Liver (tissue), 9 donors: ENCODE data around the gene MEN1. TPM values are rescaled to one million over a fixed set of nuclear protein-coding genes. Genes with fewer than 3 reads are reported as not detected.

ENCODE experiments used
- DNase-seq: peaks from one replicate; pipeline ENCODE4 v3.0.0-alpha.2; 2017; ENCODE audit warnings: low spot score
- H3K27ac ChIP-seq, 2 donors: one replicate each; pipeline ENCODE4 v1.7.0; 2013; ENCODE audit warnings: inconsistent platforms in 2 of 2, low read length in 2 of 2, control low read depth in 1 of 2, low read depth in 1 of 2, mild to moderate bottlenecking in 1 of 2
- H3K27me3 ChIP-seq, 4 donors: one replicate each; pipeline versions ENCODE4 v1.6.1 to v1.7.0; 2013; ENCODE audit warnings: low read length in 3 of 4, inconsistent platforms in 1 of 4, mild to moderate bottlenecking in 1 of 4, moderate library complexity in 1 of 4; ENCODE audit not compliant: control insufficient read depth in 4 of 4, insufficient read depth in 4 of 4
- H3K36me3 ChIP-seq, 4 donors: one replicate each; pipeline versions ENCODE4 v1.6.1 to v1.7.0; 2013; ENCODE audit warnings: low read length in 3 of 4, mild to moderate bottlenecking in 3 of 4, low read depth in 1 of 4, moderate library complexity in 1 of 4; ENCODE audit not compliant: control insufficient read depth in 4 of 4, insufficient read depth in 3 of 4
- H3K4me1 ChIP-seq, 4 donors: one replicate each; pipeline versions ENCODE4 v1.6.1 to v1.7.0; 2013; ENCODE audit warnings: low read length in 3 of 4, mild to moderate bottlenecking in 3 of 4, moderate library complexity in 1 of 4; ENCODE audit not compliant: control insufficient read depth in 4 of 4, insufficient read depth in 4 of 4
- H3K4me3 ChIP-seq, 3 donors: one replicate each; pipeline versions ENCODE4 v1.6.1 to v1.7.0; 2013; ENCODE audit warnings: low read length in 3 of 3, control low read depth in 1 of 3, low read depth in 1 of 3, mild to moderate bottlenecking in 1 of 3
- H3K9ac ChIP-seq, 2 donors: one replicate each; pipeline ENCODE4 v1.7.0; 2013; ENCODE audit warnings: low read length in 2 of 2, mild to moderate bottlenecking in 2 of 2, moderate library complexity in 2 of 2, control low read depth in 1 of 2, low read depth in 1 of 2
- H3K9me3 ChIP-seq, 4 donors: one replicate each; pipeline versions ENCODE4 v1.6.1 to v1.7.0; 2013; ENCODE audit warnings: low read length in 3 of 4; ENCODE audit not compliant: control insufficient read depth in 4 of 4
- ATF3 ChIP-seq: IDR thresholded peaks from 2 replicates; pipeline ENCODE4 v1.6.1; 2016; ENCODE audit warnings: antibody characterized with exemption
- CTCF ChIP-seq: fragments of 150-350 bp; IDR thresholded peaks from 2 replicates; pipeline ENCODE4 v1.5.1; 2017; ENCODE audit warnings: improper control_type of control experiment, low read depth, low read length; ENCODE audit not compliant: missing input control
- EGR1 ChIP-seq, 2 donors: IDR thresholded peaks; 2 replicates each; pipeline ENCODE4 v1.6.1; 2016 to 2018; ENCODE audit warnings: antibody characterized with exemption in 2 of 2, low read depth in 2 of 2
- FOXA1 ChIP-seq: IDR thresholded peaks from 2 replicates; pipeline ENCODE4 v1.6.1; 2016; ENCODE audit warnings: antibody characterized with exemption
- FOXA2 ChIP-seq: IDR thresholded peaks from 2 replicates; pipeline ENCODE4 v1.6.1; 2016; ENCODE audit warnings: antibody characterized with exemption
- GABPA ChIP-seq, 2 donors: IDR thresholded peaks in 1 of 2; conservative IDR thresholded peaks in 1 of 2; 2 replicates each; pipeline ENCODE4 v1.6.1; 2016; ENCODE audit warnings: antibody characterized with exemption in 2 of 2, mild to moderate bottlenecking in 1 of 2, moderate library complexity in 1 of 2
- HNF4A ChIP-seq, 2 donors: conservative IDR thresholded peaks; 2 replicates each; pipeline ENCODE4 v1.6.1; 2016; ENCODE audit warnings: antibody characterized with exemption in 2 of 2, mild to moderate bottlenecking in 2 of 2
- HNF4G ChIP-seq: IDR thresholded peaks from 2 replicates; pipeline ENCODE4 v1.6.1; 2016; ENCODE audit warnings: antibody characterized with exemption
- JUND ChIP-seq, 2 donors: IDR thresholded peaks; 2 replicates each; pipeline ENCODE4 v1.6.1; 2016; ENCODE audit warnings: antibody characterized with exemption in 2 of 2
- NR2F2 ChIP-seq: IDR thresholded peaks from 2 replicates; pipeline ENCODE4 v1.6.1; 2016; ENCODE audit warnings: antibody characterized with exemption
- RAD21 ChIP-seq, 2 donors: IDR thresholded peaks; 2 replicates each; pipeline ENCODE4 v1.6.1; 2016; ENCODE audit warnings: antibody characterized with exemption in 2 of 2, mild to moderate bottlenecking in 2 of 2
- REST ChIP-seq: IDR thresholded peaks from 2 replicates; pipeline ENCODE4 v1.6.1; 2016; ENCODE audit warnings: antibody characterized with exemption, mild to moderate bottlenecking
- SP1 ChIP-seq: IDR thresholded peaks from 2 replicates; pipeline ENCODE4 v1.6.1; 2018; ENCODE audit warnings: antibody characterized with exemption, mild to moderate bottlenecking
- TAF1 ChIP-seq: conservative IDR thresholded peaks from 2 replicates; pipeline ENCODE4 v1.6.1; 2016; ENCODE audit warnings: antibody characterized with exemption, mild to moderate bottlenecking
- YY1 ChIP-seq: IDR thresholded peaks from 2 replicates; pipeline ENCODE4 v1.6.1; 2016; ENCODE audit warnings: antibody characterized with exemption, mild to moderate bottlenecking
- WGBS: extraction: QIAGEN DNeasy Blood & Tissue Kit; methylation state at CpG from one replicate; pipeline ENCODE4 v1.1.7; 2013; 5-methylcytosine and 5-hydroxymethylcytosine counted together
- polyA plus RNA-seq, 2 donors: library from polyadenylated mRNA; stranded (reverse) in 1 of 2; unstranded in 1 of 2; fragments of 200-250 nt in 1 of 2; fragments of >200 nt in 1 of 2; fragmentation: Nextera tagmentation in 1 of 2; extraction: Ambion mirVana in 1 of 2; gene quantifications; one replicate each; pipeline versions ENCODE4 v1.2.1 to v1.2.3, GENCODE V29; 2013 to 2015
- total RNA-seq, 2 donors: library from RNA; depleted of rRNA; stranded (reverse); fragments of >200 nt; gene quantifications; one replicate each; pipeline ENCODE4 v1.2.3, GENCODE V29; 2014
- donor health status: healthy.
- donor health status: healthy.
- donor health status: healthy.
- donor health status: healthy.
- donor health status: healthy.

Gene MEN1
- total and polyA plus RNA-seq, 4 donors: 9.0 to 15.1 (median 13.4) TPM

- Histone ChIP-seq H3K36me3 (peaks cover 3 to 18% (median 8%) of the 10 kb centered on the region in 4 donors), H3K4me3 (no peak overlapping the region), H3K9ac (no peak overlapping the region), H3K27me3 (no peaks in the 10 kb centered on the region), H3K27ac (no peak overlapping the region), H3K4me1 (peaks cover 3 to 18% (median 10%) of the 10 kb centered on the region in 4 donors), H3K9me3 (no peaks in the 10 kb centered on the region)
- DNase-seq: no peak
- WGBS: 84% methylated on average over 9 of the region's 9 CpGs
- TF ChIP-seq REST (no peak), YY1 (no peak), FOXA2 (no peak), NR2F2 (no peak), FOXA1 (no peak), SP1 (no peak), EGR1 (IDR thresholded peaks at IDR 0.05; ENCODE audit: low read depth in 2 of 2) (no peak), RAD21 (IDR thresholded peaks at IDR 0.05) (no peak), TAF1 (no peak), CTCF (no peak), JUND (IDR thresholded peaks at IDR 0.05) (no peak), ATF3 (no peak), HNF4G (no peak), HNF4A (conservative IDR thresholded peaks at IDR 0.05) (no peak), GABPA (IDR thresholded peaks at IDR 0.05 in 1 of 2, conservative IDR thresholded peaks at IDR 0.05 in 1 of 2) (no peak)
Measured at GRCh38 chr11:64801158-64801464, 9.2 kb downstream of the MEN1 start.

GRCh38 chr11:64800303-64801157 lies 9.8 kb downstream of the MEN1 start:
- Histone ChIP-seq H3K27ac (no peak overlapping the region), H3K36me3 (peaks cover 3 to 14% (median 8%) of the 10 kb centered on the region in 4 donors), H3K9ac (no peak overlapping the region), H3K27me3 (no peaks in the 10 kb centered on the region), H3K9me3 (no peaks in the 10 kb centered on the region), H3K4me1 (peaks cover 3 to 18% (median 10%) of the 10 kb centered on the region in 4 donors), H3K4me3 (no peak overlapping the region)
- no peak for DNase-seq
- 85% methylated on average over 26 of the region's 26 CpGs for WGBS
- TF ChIP-seq ATF3: no peak
- no peak for TF ChIP-seq REST
